K562 (cell line): Measurements from ENCODE around the gene EN2. TPM values are rescaled to one million over a fixed set of nuclear protein-coding genes. Genes with fewer than 3 reads are reported as not detected.

Experiments used
- ATAC-seq: fragments of 200-7000 bp; cut with Tn5 transposase; 3 replicates; pipeline ENCODE4 v1.9.1; 2020; ENCODE audit warnings: moderate library complexity
- BruUV-seq: library from RNA; stranded (reverse); fragments of 400-500 nt; replicated peaks from 2 replicates; lab custom pipeline; 2021; lab: Mats Ljungman, UMichigan
- CTCF ChIA-PET: fragments of 300-600 bp; formaldehyde crosslinking; extraction: SDS; loops from one replicate; lab custom pipeline; 2021; ENCODE audit warnings: low intra/inter-chr PET ratio; lab: Yijun Ruan, JAX
- POLR2A ChIA-PET: fragments of 300-600, 350-650 bp; sonication (Branson Sonifier 250); formaldehyde crosslinking; extraction: SDS; loops from one replicate; lab custom pipeline; 2021; ENCODE audit warnings: antibody characterized with exemption, inconsistent platforms; lab: Yijun Ruan, JAX
- DNase-seq, 4 experiments: peaks; one replicate each; pipeline versions ENCODE4 v3.0.0 to v3.0.0-alpha.2; 2011 to 2018; ENCODE audit warnings: low spot score in 3 of 4, mixed read lengths in 3 of 4; ENCODE audit errors: extremely low read depth in 1 of 4
- FAIRE-seq: peaks from 2 replicates; lab custom pipeline; 2011; peaks lifted over from hg19 to GRCh38; lab: Jason Lieb, UNC
- H2AFZ ChIP-seq: 2 replicates; pipeline ENCODE4 v1.6.0; 2011; ENCODE audit warnings: low read depth, low read length, control low read depth, inconsistent platforms
- H3K27ac ChIP-seq: fragments of 200-600 bp; 3 replicates; pipeline ENCODE4 v1.8.0; 2011; ENCODE audit warnings: low read depth, mild to moderate bottlenecking, control low read depth, inconsistent platforms, low read length, moderate library complexity, mixed read lengths; ENCODE audit errors: extremely low read depth
- H3K27me3 ChIP-seq, 2 experiments: fragments of 300-600 bp in 1 of 2; 2 replicates in 1 of 2; 3 replicates in 1 of 2; pipeline versions ENCODE4 v1.6.0 to v1.8.0; 2011; ENCODE audit warnings: inconsistent platforms in 2 of 2, low read length in 2 of 2, mild to moderate bottlenecking in 1 of 2, mixed read lengths in 1 of 2, moderate library complexity in 1 of 2; ENCODE audit not compliant: control insufficient read depth in 2 of 2, insufficient read depth in 2 of 2
- H3K36me3 ChIP-seq: fragments of 300-600 bp; 3 replicates; pipeline ENCODE4 v1.8.0; 2011; ENCODE audit warnings: mild to moderate bottlenecking, low read length, inconsistent platforms; ENCODE audit not compliant: control insufficient read depth, insufficient read depth
- H3K4me1 ChIP-seq, 2 experiments: fragments of 200-600 bp in 1 of 2; replicated peaks in 1 of 2; 2 replicates in 1 of 2; 3 replicates in 1 of 2; pipeline versions ENCODE4 v1.5.1 to v1.8.0; 2011; ENCODE audit warnings: inconsistent platforms in 2 of 2, low read length in 2 of 2, mild to moderate bottlenecking in 1 of 2, mixed read lengths in 1 of 2, moderate library complexity in 1 of 2; ENCODE audit not compliant: control insufficient read depth in 2 of 2, insufficient read depth in 2 of 2
- H3K4me2 ChIP-seq: 2 replicates; pipeline ENCODE4 v1.6.1; 2011; ENCODE audit warnings: low read length, control low read depth, inconsistent platforms, mixed read lengths; ENCODE audit not compliant: insufficient read depth
- H3K4me3 ChIP-seq: fragments of 200-600 bp; sonication (generic), shearing (Covaris generic); 2 replicates; pipeline ENCODE4 v1.5.1; 2016; ENCODE audit warnings: control low read depth, inconsistent platforms
- H3K79me2 ChIP-seq: fragments of 200-600 bp; 3 replicates; pipeline ENCODE4 v1.8.0; 2011; ENCODE audit warnings: low read length, inconsistent platforms; ENCODE audit not compliant: control insufficient read depth, insufficient read depth
- H3K9ac ChIP-seq, 2 experiments: 2 replicates each; pipeline versions ENCODE4 v1.6.0 to v1.6.1; 2011; ENCODE audit warnings: low read depth in 2 of 2, low read length in 2 of 2, control low read depth in 1 of 2, inconsistent platforms in 1 of 2, mild to moderate bottlenecking in 1 of 2, mixed read lengths in 1 of 2; ENCODE audit not compliant: insufficient read depth in 1 of 2
- H3K9me1 ChIP-seq: one replicate; pipeline ENCODE4 v1.6.0; 2011; ENCODE audit warnings: inconsistent platforms, mild to moderate bottlenecking, low read length, moderate library complexity; ENCODE audit not compliant: control insufficient read depth, insufficient read depth
- H3K9me3 ChIP-seq: replicated peaks from 2 replicates; pipeline ENCODE4 v1.5.1; 2011; ENCODE audit warnings: low read depth, low read length, inconsistent platforms; ENCODE audit not compliant: control insufficient read depth, insufficient read depth
- H4K20me1 ChIP-seq: replicated peaks from 2 replicates; pipeline ENCODE4 v1.6.1; 2011; ENCODE audit warnings: low read length, inconsistent platforms, mixed read lengths; ENCODE audit not compliant: control insufficient read depth, insufficient read depth
- HOMEZ ChIP-seq: fragments of 250-450 bp; sonication (Bioruptor Pico); IDR thresholded peaks from 2 replicates; pipeline ENCODE4 v1.4.0; 2020; ENCODE audit warnings: mild to moderate bottlenecking, moderate library complexity
- TFAP4 ChIP-seq: sonication (generic); formaldehyde crosslinking; IDR thresholded peaks from 2 replicates; pipeline ENCODE4 v1.8.0; 2022; ENCODE audit warnings: missing genetic modification reagents, mild to moderate bottlenecking, moderate library complexity, borderline replicate concordance
- ZBTB8A ChIP-seq: fragments of 450-650 bp; IDR thresholded peaks from 2 replicates; pipeline ENCODE4 v1.6.1; 2018; ENCODE audit warnings: mild to moderate bottlenecking, moderate library complexity; ENCODE audit not compliant: partially characterized antibody
- WGBS: fragments of 100-300 bp; shearing (Covaris generic); methylation state at CpG from one replicate; pipeline ENCODE4 v1.1.6; 2016; ENCODE audit warnings: low coverage, mixed read lengths; ENCODE audit not compliant: insufficient coverage; ENCODE audit errors: missing lambda C conversion rate; 5-methylcytosine and 5-hydroxymethylcytosine counted together
- in situ Hi-C: fragments of 300-500 bp; cut with MboI; formaldehyde crosslinking; loops from 4 replicates; pipeline ENCODE4 v1.15.0; 2018; ENCODE audit warnings: inconsistent platforms, mixed read lengths
- intact Hi-C: fragments of 100-400 bp; cut with micrococcal nuclease; formaldehyde crosslinking; loops from 2 replicates; pipeline ENCODE4 v1.14.2; 2022
- polyA plus RNA-seq, 8 experiments: library from polyadenylated mRNA; depleted of rRNA in 4 of 8; stranded (reverse) in 5 of 8; unstranded in 3 of 8; fragments of >200 nt; fragmentation: Nextera tagmentation in 2 of 8; fragmentation: Illumina TruSeq in 1 of 8; extraction: Ambion mirVana in 2 of 8; extraction: Trizol in 1 of 8; gene quantifications; 2 replicates each; pipeline versions ENCODE4 v1.2.1 to v1.2.3, GENCODE V29; 2011 to 2014; ENCODE audit warnings: inconsistent platforms in 1 of 8, missing spikeins in 1 of 8
- total RNA-seq, 7 experiments: library from RNA; depleted of rRNA in 6 of 7; stranded (reverse); fragments of >200 nt in 6 of 7; fragmentation: Illumina TruSeq in 2 of 7; extraction: Trizol in 2 of 7; gene quantifications; 2 replicates each; pipeline versions ENCODE4 v1.2.1 to v1.2.3, GENCODE V29; 2011 to 2021; ENCODE audit warnings: low replicate concordance in 1 of 7

Gene EN2
- total and polyA plus RNA-seq, 9 of the 15 experiments (the other 6 are each of a cell fraction or from before 2014, with no cell fraction given): 0.04 TPM; not detected in 7

- no peak for TF ChIP-seq HOMEZ
- no peak for TF ChIP-seq ZBTB8A
- TF ChIP-seq TFAP4 (CRISPR knock-in tag): no peak
- Histone ChIP-seq H3K27ac (no peak overlapping the region), H3K9me1 (no peaks in the 10 kb centered on the region), H3K9ac (no peak overlapping the region), H3K36me3 (no peaks in the 10 kb centered on the region), H2AFZ (no peak overlapping the region), H3K4me1 (peaks cover 0 to 4% of the 10 kb centered on the region in 2 experiments; a peak in 1 of 5 replicates), H3K79me2 (no peaks in the 10 kb centered on the region), H3K4me3 (no peak overlapping the region), H3K4me2 (no peak overlapping the region), H4K20me1 (peaks cover 9% of the 10 kb centered on the region; the same call in 1 of the 2 replicates), H3K9me3 (no peaks in the 10 kb centered on the region), H3K27me3 (peaks cover 66% of the 10 kb centered on the region in 2 experiments)
- ChIA-PET CTCF (no interaction called here), POLR2A (interaction anchor here (0.6 kb wide), 1 partner anchor 584 kb away, joined by 3 read pairs; no protein-coding TSS in a partner anchor)
- no peak for ATAC-seq
- WGBS: 1% methylated on average over 22 of the region's 23 CpGs
- BruUV-seq: no TSS peak
- in situ Hi-C loops (no loop called here), intact Hi-C loops (no loop called here)
- no peak for FAIRE-seq
- DNase-seq: no peak
Observed at GRCh38 chr7:155496267-155497005, 38.5 kb downstream of the EN2 start.
